ENCODE results near the gene EIF4G3.
"Not testable (repeated sequence)": the region's sequence is repeated elsewhere in the genome, so short reads cannot be mapped to it uniquely, and the experiment has no call there.

Gene EIF4G3

GRCh38 chr1:21153388-21153787 lies 23.3 kb downstream of the EIF4G3 start:
- ATAC-seq (no peak), DNase-seq (no peak)

- DNase-seq: no peak
- ATAC-seq: no peak
These were observed 24.1 kb downstream of the EIF4G3 start for GRCh38 chr1:21152423-21153100.

- no peak for DNase-seq
- no peak for ATAC-seq
These were observed 26.8 kb downstream of the EIF4G3 start for GRCh38 chr1:21149855-21150432.

- DNase-seq (no peak), ATAC-seq (no peak)
These were observed 27.3 kb downstream of the EIF4G3 start for GRCh38 chr1:21149430-21149854.

- ATAC-seq: no peak
- no peak for DNase-seq
These were observed 32.9 kb downstream of the EIF4G3 start for GRCh38 chr1:21143752-21144151.

DNA sequence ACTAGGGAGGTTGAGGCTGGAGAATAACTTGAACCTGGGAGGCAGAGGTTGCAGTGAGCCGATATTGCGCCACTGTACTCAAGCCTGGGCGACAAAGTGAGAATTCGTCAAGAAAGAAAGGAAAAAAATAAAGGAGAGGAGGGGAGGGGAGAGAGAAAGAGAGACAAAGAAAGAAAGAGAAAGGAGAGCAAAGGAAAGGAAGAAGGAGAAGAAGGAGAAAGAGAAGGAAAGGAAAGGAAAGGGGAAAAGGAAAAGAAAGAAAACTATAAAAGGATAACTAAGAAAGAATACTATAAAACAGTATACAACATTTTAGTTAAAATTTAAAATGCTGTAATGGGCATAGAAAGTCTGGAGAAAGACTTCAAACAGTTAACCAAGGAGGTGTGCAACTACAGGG lies 33.6 kb downstream of the EIF4G3 start:
- DNase-seq (no peak), ATAC-seq (no peak)

DNA sequence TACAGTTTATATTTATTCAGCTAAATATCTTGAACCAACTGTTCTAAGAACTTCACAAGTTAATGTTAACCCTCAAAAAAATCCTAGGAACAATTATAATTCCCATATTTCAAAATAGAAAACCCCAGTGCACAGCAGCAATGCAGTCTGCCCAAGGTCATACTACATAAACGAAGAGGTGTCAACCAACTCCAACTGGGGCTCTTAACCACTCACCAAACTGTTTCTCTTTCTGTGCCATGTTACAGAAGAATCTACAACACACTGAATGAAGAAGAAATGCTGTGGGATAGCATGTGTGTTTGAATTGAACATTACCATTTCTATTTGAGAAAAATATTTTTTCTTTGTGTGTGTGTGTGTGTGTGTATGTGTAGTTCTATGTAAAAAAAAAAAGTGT lies 35.7 kb downstream of the EIF4G3 start:
- DNase-seq (no peak), ATAC-seq (no peak)

DNA sequence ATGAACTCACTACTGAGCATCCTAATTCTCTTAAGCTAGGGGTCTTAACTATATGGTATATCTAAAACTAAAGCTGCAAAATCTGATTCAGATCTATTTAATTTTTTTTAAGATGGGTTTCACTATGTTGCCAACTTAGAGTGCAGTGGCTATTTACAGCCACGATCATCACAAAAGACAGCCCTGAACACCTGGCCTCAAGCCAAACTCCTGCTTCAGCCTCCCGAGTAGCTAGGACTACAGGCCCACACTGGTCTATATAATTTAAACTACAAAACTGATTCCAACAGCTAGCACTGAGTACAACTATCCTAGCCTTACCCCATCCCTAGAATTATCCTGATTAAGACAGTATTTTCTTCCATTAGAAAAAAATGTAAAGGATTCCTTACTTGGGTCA lies 37.1 kb downstream of the EIF4G3 start:
- DNase-seq (no peak), ATAC-seq (no peak)

DNA sequence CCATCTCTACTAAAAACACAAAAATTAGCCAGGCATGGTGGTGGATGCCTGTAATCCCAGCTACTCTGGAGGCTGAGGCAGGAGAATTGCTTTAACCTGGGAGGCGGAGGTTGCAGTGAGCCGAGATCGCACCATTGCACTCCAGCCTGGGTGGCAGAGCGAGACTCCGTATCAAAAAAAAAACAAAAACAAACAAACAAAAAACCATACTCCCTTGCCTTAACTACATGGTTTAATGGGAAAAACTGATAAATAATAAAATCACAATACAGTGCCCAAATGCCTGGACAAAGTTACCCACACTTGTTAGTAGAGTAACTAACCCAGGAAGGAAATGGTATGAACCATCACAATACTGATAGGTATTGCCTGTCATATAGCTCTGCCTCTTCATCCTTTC lies 40.4 kb downstream of the EIF4G3 start:
- not testable (repeated sequence) for DNase-seq, ATAC-seq

- ATAC-seq: no peak
- no peak for DNase-seq
These were observed 45.5 kb downstream of the EIF4G3 start for GRCh38 chr1:21131200-21131599.

DNA sequence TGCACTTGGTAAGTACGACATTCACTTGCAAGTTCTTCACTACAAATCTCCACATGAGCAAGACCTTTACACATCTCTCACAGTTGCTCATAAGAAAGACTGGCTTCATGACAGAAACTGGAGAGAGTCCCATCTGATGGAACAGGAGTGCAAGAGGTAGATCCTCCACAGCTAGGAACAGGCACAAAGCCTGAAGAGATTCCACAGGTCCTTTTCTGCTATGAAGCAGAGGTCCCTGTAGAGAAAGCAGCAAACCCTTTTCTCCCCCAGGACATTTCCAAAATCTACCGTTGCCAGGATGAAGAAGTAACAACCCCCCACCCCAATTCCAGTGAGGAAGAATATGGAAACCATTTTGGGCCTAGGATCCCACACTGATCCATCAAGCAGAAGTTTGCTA lies 47.3 kb downstream of the EIF4G3 start:
- DNase-seq (no peak), ATAC-seq (no peak)

DNA sequence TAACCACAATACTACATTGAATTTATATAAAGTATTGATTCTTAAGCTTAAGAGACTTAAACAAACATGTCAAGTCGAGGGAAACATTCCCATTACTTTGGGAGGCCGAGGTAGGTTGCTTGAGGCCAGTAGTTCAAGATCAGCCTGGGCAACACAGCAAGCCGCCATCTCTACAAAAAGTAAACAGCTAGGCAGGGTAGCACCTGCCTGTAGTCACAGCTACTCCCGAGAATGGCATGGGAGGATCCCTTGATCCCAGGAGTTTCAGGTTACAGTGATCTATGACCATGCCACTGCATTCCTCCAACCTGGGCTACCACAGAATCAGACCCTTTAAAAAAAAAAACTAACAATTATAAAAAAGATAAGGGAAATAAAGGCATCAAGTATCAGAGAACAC lies 50.4 kb downstream of the EIF4G3 start:
- DNase-seq: no peak
- ATAC-seq: no peak

GRCh38 chr1:21124846-21125245 lies 51.9 kb downstream of the EIF4G3 start:
- no peak for DNase-seq
- no peak for ATAC-seq

GRCh38 chr1:21123287-21123948 lies 53.3 kb downstream of the EIF4G3 start:
- DNase-seq (no peak), ATAC-seq (no peak)

GRCh38 chr1:21121764-21122471 lies 54.8 kb downstream of the EIF4G3 start:
- DNase-seq (no peak), ATAC-seq (no peak)

- DNase-seq (no peak), ATAC-seq (no peak)
These were observed 58.5 kb downstream of the EIF4G3 start for GRCh38 chr1:21118167-21118566.

GRCh38 chr1:21117597-21118001 lies 59.1 kb downstream of the EIF4G3 start:
- ATAC-seq: no peak

DNA sequence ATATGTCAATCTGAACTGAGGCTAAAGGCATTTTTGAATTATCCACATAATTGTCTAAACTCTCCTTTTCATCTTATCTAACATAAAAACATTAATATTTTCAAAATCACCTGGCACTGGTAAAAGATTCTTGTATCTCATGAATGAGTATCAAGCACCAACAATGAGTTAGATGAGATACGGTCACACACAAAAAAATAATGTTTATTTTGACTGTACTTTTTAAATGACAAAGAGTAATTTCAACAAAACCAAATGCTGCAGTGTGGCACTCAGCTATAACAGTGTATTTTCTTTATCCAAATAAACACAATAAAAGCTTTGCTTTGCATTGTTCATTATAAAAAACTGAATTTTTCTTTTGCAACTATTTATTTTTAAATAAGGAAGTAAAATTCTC lies 59.5 kb downstream of the EIF4G3 start:
- DNase-seq (no peak), ATAC-seq (no peak)

More at GRCh38 chr1:21117597-21118001, 59.1 kb downstream of the EIF4G3 start:
- DNase-seq: no peak

GRCh38 chr1:21115098-21115760 lies 61.5 kb downstream of the EIF4G3 start:
- DNase-seq (no peak), ATAC-seq (no peak)

DNA sequence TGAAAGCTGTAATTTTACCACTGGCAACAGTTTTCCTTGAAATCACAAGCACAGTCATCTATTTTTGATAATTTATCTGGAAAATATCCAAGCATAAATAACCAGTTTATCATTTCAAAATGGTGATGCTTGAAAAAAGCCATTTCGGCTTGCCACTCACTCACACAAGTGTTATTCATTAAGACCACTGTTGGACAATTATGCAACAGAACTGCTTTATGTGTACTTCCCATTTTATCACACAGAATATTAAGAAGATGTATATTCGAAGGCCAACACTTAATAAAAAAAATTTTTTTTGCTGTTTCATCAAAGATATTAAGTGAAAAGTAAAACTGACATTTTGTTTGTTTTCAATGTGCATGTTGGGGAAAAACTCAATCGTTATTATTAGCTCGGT lies 62.3 kb downstream of the EIF4G3 start:
- DNase-seq (no peak), ATAC-seq (no peak)

GRCh38 chr1:21110163-21110562 lies 66.5 kb downstream of the EIF4G3 start:
- ATAC-seq (no peak), DNase-seq (no peak)

GRCh38 chr1:21106709-21107108 lies 70.0 kb downstream of the EIF4G3 start:
- DNase-seq (no peak), ATAC-seq (no peak)

DNA sequence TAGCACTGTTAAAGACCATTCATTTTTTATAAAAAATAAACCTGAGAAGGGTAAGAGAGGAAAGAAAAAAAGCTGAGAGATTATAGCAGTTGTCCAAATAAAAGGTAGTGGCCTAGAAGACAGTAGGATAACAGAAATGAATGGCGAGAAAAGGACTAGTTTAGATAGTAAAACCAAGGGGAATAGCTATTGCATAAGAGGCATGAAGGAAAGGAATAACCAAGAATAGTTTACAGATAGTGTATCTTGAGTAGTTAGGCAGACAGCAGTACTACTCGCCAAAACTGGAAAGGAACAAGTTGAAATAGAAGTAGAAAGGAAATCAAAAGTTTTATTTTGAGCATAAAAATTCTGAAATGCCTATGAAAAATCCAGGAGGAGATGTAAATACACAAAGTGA lies 70.5 kb downstream of the EIF4G3 start:
- no peak for ATAC-seq
- no peak for DNase-seq

Data from stimulated activated naive CD8-positive, alpha-beta T cell treated with anti-CD3 and anti-CD28 coated beads, Interleukin-15, Interleukin-2, amounts not matched to agents 100 U/mL and 50 U/mL, for 24 hours (primary cell).